ENCODE measurements around the gene PPFIA2.

Gene PPFIA2

DNA sequence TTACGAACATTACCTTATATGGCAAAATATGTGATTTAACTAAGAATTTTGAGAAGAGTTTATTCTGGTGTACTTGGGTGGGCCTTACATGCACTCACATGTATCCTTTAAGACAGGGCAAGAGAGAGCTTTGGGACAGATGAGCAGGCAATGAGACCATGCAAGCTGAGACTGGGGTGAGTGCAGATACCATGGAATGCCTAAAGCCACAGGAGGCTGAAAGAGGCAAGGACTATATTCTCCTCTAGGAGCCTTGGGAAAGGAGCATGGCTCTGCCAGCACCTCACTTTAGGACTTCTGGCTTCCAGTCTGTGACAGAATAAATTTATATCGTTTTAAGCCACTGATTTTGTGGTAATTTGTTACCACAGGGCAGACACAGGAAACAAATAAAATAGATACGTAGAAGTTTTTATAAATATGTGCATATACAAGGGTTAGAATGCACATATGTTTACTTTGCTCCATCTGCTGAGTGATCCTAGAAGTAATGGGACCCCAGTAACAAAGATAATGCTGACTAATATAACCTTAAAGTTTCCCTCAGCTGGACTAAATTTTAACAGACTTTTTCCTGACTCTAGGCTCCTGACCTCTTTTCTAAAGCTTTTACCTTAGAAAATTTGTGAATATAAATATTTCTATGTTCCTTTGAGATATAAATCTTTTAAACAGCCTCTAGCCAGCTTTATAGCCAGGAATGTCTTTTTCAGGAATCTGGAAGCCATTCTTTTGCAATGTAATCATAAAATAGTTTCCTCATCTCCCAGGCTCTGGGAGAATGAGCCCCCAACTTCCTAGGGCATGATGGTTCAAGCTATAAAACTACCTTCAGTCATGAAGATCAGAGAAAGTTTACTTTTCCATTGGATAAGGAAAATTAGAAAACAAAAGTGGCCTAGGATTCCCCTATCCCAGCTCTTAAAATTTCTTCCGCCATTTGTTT lies 216.8 kb downstream of the PPFIA2 start:
- no peak for DNase-seq

DNA sequence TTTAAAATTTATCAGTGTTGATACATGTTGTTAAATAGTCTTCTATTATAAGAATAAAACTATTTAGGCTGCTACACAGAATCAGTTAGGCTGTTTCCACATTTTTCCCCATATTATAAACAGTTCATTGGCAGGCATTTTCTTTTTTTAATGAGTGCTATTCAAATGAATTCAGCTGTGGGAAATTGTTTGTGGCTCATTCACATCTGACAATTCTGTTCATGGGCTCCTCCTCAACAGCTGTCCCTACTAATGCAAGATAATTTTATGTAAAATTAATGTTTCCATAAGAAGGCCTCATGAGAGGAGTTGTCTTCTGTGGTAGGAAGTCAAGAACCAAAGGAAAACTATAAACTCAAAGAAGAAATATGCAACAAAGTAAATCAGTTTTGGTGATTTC lies 218.0 kb downstream of the PPFIA2 start:
- DNase-seq = no peak

DNA sequence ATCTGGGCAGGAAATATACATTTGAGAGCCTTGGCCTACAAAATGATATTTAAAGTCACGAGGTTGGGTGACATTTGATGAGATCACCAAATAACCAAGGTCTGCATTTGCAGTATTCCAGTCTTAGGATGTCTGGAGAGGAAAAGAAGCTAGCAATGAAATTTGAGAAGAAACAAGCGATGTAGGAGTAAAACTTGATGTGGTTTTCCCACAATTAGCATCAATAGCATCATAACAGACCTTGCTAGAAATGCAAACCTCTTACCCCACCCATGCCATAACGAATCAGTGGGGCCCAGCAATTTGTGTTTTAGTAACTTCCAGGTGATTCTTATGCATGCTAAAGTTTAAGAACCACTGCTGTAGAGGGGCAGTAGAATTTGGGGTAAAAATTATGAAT lies 219.9 kb downstream of the PPFIA2 start:
- no peak for DNase-seq

DNA sequence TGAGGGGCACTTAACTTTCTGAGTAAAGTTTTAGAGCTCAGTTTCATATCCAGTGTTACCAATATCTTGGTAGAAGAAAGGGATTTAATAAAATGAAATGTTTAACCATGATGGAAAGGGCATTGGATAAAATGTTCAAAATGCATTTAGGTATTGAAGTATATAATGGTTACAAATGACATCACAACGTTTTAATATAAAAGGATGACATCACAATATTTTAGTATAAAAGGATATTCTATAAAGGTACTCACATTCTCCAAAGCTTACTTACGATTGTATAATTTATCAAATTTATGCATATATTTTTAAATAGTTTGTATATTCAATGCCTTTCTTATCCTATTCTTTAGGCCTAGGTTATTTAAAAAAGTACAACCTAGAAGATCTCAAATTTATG lies 226.1 kb downstream of the PPFIA2 start:
- no peak for DNase-seq

DNA sequence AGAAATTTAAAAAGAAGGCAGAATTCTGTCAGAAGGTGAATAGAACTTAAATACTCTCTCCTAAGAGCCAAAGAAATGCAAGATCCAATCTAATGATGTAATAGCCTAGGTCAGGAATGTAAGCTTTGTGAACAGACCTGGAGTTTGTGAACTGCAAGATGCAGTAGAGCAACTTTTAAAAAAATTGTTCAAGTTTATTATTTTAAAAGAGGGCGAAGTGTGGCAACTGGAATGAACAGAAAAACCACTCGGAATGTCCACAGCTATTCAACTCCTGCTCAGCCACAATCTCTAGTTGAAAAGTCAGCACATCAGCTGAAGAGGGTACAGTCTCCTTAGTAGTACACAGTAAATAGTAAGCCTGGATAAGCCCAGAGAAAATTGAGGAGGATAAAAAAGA lies 228.8 kb downstream of the PPFIA2 start:
- DNase-seq = no peak

DNA sequence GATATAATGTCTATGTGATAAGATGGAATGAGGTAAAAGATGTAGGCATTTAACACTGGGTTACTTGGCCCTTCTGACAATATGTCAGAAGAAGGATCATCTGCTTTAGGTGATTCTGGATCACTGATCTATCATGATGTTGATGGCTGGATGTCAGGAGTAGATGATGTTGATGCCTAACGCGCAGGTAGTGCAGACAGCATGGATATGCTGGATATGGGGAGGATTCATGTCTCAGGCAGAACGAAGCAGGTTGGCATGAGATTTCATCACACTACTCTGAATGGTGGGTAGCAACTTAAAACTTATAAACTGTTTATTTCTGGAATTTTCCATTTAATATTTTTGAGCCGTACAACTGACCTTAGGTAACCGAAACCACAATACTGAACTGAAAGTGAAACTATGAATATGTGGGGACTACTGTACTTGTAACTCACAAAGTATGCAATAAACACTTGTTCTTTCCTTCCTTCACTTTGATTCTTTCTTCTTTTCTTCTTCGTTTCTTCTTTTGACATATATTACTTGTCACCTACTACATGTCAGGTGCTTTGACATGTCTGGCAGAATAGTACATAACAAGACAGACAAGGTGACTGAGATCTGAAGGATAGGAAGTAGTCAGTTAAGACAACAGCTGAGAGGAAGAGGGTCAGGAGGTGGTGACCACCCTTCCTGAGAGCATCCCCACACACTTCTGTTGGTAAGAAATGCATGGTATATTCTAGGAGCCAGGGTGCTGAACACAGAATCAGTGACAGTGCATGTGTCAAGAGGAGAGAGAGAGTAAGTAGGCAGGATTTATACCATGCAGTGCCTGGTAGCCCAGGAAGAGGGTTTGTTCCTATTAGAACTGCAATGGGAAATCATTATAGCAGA lies 238.8 kb downstream of the PPFIA2 start:
- no peak for DNase-seq

DNA sequence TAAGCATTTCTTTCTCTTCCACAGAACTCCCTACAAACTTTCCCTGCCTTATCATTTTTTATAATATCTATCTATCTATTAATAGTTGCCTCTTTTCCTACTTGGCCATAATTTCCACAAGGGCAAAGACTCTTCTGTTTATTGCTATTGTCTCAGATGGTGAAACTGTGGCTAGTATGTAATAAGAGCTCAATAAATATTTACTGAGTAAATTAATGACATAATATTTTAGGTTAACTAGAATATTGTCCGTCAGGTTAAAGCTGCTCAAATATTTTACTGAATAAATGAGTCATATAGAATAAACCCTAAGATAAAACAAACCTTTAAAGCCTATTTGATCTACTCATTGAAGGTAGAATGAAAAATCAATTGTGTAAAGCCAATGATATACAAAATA lies 240.5 kb downstream of the PPFIA2 start:
- DNase-seq = no peak

DNA sequence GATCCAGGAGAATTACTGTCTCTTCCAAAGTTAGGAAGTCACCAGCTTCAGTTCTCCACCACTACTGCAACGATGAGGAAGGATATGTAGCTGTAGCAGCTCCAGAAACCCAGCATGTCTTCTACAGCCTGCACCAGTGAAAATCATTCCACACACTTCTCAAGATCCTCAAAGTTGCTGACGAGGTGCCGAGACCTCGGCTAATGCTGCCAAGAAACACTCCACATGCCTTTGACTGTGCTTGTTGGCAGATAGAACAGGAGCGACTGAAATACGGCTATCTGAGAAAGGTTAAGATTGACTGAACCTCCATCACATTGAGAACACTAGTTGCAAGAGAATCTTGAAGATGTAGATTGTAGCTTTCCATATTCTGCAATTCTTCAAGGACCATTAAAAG lies 241.9 kb downstream of the PPFIA2 start:
- no peak for DNase-seq

DNA sequence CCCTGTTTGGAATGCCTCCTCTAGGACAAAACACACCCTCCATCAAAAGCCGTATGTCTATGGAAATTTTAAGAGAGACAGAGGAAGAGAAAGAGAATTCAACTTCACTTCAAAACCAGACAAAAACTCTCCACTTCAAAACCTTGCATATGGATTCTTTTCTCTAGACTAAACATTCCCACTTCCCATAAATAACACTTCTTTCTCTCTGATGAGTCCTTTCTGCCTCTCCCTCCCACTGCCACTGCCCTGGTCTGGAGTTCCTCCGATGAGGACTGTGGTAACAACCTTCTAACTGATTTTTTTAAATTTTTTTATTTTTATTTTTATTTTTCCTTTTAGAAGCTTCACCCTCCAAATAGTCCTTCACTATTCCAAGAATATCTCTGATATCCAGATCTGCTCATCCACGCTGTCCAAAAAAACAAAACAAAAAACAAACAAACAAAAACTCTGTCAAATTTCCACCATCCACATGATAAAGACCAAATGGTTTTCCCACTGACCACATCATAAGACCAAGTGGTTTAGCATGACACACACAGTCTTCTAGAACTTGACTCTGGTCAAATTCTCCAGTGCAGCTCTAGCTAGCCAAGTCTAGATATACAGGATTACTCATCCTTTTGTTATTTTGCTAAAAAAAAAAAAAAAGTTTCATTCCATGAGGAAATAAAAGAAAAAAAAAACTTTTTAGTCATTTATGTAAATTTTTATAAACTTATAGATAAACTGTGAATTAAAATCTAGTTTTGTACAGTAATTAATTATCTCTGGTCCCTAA lies 256.0 kb downstream of the PPFIA2 start:
- DNase-seq = no peak

DNA sequence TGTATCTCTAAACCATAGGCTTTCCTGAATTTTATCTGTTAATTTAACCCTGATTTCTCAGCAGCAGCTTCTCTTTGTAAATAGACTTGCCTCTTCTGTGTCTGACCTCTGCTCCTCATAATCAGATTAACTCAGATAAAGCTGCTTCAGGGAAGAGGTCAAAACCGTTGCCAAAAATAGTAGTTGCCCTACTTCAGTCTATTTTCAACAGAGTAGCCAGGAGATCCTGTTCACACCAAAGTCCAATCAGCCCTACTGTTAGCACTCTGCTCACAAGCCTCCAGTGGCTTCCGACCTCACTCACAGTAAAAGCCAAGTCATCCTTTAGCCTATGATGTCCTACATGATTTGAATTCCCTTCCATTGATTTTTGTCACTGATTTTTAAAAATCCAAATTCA lies 258.4 kb downstream of the PPFIA2 start:
- DNase-seq = no peak

DNA sequence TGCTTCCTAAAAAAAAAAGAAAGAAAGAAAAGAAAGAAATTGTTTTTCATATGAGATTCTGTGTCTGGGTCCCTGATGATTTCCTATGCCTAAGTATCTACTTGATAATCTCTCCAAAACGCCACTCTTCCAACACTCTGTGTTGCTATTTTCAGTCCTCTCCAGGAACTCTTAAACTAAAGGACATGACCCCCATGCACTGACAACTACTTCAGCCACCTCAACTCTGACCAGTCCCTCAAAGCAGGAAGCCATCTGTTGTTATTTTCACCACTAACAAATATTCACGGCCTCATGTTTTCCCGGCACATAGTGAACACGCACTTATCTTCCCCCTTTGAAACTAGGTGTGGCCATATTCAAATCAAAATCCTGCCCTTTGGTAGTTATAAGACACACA lies 259.3 kb downstream of the PPFIA2 start:
- no peak for DNase-seq

DNA sequence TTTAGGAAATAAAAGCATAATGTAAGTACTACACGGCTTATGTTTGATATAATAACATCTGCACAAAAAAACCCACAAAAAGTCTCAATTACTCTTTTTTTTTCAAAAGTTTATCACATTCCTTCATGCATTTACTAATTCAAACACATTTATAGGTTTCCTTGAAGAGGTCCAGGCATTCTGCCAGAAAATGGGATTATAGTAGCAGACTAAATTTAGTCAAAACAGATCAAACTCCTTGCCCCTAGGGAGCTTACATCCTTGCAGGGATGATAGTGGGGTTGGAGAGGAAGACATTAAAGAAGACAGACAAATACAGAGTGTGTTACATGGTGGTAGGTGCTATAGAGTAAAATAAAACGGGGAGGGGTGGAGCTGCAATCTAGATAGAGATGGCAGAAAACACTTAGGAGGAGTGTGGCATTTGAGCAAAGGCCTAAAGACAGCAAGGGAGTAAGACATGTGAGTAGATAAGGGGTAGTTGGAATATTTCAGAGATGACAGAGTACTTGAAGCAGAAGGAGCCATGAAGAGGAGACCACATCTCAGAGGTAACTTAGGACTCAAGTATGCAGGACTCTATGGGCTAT lies 266.9 kb downstream of the PPFIA2 start:
- no peak for DNase-seq

DNA sequence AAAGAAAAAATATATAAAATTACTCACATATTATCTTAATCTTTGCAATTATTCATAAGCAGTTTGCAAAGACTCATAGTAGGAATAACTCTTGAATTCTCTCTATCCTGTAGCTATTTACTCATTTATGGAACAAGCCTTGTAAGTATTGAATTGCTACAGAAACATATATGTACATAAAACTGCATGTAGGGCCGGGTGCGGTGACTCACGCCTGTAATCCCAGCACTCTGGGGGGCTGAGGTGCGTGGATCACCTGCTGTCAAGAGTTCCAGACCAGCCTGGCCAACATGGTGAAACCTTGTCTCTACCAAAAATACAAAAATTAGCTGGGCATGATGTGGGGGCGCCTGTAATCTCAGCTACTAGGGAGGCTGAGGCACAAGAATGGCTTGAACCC lies 286.2 kb downstream of the PPFIA2 start:
- DNase-seq = no peak

DNA sequence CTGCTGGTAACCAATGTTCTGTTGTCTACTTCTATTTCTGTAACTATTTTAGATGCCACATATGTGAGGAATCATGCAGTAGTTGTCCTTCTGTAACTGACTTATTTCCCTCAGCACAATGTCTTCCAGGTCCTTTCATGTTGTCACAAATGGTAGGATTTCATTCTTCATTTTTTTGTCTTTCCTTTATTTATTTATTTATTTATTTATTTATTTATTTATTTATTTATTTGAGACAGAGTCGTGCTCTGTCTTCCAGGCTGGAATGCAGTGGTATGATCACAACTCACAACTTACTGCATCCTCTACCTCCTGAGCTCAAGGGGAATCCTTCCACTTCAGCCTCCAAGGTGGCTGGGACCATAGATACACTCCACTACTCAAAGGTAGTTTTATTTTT lies 288.2 kb downstream of the PPFIA2 start:
- DNase-seq = no peak

DNA sequence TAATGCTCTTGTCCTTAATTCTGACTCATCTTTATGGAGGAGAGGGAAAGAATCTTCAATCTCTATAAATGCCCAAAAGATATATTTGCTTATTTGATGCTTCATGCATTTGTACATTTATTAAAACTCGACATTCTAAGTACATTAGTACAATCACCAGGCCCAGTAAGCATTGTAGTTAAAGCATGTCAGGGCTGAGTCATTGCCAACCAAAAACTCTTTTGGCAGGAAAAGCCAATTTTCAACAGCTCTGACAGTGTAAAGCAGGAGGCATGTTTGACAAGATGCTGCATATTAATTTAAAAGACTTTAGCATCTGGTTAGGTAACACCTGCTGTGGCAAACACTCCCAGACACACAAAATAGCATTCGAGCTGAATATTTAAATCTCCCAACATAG lies 290.9 kb downstream of the PPFIA2 start:
- DNase-seq = no peak

DNA sequence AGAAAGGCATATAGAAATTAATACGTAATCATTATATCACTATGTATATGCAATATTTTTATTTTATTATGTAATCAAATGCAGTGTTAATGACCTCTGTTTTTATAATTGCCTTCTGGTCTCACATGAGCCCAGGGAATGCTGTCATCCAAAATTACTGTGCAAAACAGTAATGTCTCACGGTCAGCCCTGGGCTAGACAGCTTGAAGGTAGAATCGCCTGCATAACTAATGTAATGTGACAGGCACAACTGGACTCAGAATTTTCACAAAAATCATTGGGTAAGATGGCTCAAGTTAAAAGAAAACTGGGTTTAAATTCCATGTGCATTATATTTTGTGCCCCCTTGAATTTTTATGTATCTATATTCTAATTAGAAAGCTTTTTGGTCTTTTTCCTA lies 293.3 kb downstream of the PPFIA2 start:
- no peak for DNase-seq

DNA sequence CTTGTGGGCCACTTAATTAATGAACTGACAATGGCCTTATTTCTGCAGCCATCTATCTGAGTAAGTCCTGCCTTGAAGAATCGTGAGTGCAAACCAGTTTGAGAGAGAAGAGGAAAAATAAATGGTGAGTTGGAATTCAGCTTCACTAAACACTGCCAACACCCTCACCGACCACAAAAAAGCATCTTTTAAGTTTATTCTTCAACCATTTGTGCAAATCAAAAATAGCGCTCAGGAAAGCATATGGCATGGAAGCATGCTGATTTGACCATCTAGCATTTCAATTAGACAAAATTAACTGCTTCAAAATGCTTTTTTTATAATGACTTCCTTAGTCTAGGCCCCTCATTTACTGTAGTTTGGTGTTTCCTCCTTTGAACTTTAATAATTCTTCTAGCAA lies 294.0 kb downstream of the PPFIA2 start:
- DNase-seq = no peak

DNA sequence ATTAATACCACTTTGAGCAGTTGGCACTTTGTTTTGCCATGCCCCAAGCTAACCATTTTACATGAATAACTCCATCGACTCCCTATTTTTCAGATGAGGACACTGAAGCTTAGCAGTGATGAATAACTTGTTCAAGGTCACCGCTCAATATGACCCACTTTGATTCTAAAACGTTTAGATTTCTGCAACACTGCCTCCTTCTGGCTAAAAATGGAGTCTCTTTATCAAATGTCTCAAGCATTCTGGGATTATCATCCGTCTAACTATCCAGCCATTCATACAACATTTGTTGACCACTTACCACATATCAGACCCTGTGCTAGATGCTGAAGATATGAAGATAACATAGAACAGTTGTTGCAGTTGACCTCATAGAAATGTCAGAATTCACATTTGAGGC lies 298.0 kb downstream of the PPFIA2 start:
- DNase-seq = no peak

DNA sequence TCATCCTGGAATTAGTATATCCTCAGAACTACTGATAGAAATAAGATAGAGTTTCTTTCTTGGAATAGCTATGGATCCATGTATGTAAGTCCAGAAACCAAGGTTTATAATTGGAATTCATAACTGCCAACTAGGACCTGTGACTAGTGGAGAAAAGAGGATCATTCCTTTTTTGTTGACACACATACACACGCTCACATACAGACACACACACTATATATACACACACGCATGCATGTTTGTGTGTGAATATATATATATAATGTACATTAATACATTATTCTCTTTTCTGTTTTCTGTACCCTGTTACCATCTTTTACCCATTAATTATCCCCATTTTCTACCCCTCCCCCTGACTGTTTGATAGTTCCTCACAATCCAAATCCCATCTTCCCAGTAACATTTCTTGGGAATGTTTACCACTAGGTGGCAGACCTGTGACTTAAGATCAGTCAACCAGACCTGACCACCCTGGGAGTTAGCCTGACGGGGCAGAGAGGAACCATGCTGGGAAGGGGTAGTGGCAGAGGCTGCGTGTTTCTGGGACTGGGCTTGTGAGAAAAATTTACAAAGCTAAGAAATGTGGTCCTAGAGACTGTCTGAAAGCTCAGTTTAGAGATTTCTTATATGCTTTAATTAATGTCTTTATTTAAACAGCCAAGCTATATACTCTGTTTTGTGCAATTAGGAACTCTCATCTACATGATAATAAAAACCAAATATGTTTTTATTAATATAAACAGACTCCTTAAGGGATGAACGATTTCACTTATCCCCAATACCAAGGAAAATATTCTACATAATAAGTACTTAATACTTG lies 308.0 kb downstream of the PPFIA2 start:
- no peak for DNase-seq

DNA sequence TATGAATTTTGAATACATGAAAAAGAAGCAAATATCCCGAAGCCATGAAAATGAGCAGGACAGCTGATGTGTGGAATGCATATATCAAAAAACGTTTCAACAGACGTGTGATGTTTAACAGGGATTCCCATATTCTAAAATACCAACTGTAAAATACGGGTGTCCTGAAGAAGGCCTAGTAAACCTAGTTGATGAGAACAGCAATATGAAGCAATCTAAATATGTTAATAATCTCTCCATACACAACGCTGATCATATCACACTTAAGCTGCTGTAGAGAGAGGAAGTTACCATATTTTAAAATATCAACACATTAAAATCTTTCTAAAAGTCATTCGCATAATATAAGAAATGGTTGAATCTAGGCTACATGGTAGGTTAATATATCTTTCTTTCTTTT lies 317.5 kb downstream of the PPFIA2 start:
- no peak for DNase-seq

DNA sequence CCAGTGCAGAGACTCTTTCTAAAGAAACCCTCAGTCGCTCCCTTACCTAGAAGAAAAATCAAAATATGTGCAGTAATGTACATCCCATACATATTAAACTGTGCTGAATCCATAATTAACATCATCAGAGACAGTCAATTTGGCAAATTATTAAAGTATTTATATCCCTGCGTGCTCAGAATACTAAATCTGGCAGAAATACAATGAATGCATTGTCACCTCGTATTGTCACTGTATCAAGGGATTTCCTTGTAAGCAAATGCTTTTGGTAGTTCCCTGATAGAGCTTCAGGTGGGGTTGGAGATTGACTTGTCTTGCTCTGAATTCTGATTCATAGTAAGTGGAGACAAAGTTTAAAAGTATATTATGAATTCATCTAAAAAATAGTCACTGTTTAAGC lies 319.1 kb downstream of the PPFIA2 start:
- no peak for DNase-seq

DNA sequence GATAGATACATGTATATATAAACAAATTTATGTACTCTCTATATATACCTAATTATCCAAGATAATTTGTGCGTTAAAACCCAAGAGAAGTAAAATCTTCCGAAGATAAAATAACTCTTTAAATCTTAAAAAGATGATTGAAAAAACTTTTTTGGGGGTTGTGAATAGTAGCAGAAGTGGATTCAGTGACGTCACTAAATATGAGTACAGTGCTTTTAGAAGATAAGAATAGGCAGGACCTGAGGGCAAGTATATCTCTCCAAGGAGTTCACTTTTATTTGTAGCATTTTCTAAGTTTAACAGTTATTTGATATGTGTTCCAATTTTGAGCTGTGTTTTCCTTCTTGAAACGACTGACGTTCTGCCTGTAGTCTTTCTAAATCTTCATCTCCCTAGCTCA lies 319.8 kb downstream of the PPFIA2 start:
- no peak for DNase-seq

All from cerebellar nuclear complex (tissue), 1 donor.